ENCODE results near the gene PLEKHG4. TPM values are rescaled to one million over a fixed set of nuclear protein-coding genes. Genes with fewer than 3 reads are reported as not detected.
A peak's percentile ranks its signal among the peaks of the same experiment; 100 is the strongest.

PLEKHG4 gene
- total and polyA plus RNA-seq, 7 donors = 1.4 to 7.9 (median 3.5) TPM

DNA sequence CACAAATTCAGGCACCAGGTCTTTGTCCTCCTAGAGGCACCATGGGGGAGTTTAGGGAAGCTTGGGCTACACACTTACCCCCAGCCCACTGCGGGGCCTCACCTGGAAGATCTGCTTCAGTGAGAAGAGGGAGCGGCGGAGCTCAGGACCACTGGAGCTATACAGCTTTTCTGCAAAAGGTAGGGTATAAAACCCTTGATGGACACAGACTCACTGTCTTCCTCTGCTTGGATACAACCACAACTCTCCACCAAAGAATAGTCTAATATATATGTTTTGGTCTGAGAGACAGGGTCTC lies 41.1 kb upstream of the PLEKHG4 start:
- no peak for TF ChIP-seq EP300 (IDR thresholded peaks at IDR 0.05)
- no peak for TF ChIP-seq POLR2A (IDR thresholded peaks at IDR 0.05)
- TF ChIP-seq POLR2AphosphoS5 (IDR thresholded peaks at IDR 0.05) = no peak
- TF ChIP-seq, protein P1, sequence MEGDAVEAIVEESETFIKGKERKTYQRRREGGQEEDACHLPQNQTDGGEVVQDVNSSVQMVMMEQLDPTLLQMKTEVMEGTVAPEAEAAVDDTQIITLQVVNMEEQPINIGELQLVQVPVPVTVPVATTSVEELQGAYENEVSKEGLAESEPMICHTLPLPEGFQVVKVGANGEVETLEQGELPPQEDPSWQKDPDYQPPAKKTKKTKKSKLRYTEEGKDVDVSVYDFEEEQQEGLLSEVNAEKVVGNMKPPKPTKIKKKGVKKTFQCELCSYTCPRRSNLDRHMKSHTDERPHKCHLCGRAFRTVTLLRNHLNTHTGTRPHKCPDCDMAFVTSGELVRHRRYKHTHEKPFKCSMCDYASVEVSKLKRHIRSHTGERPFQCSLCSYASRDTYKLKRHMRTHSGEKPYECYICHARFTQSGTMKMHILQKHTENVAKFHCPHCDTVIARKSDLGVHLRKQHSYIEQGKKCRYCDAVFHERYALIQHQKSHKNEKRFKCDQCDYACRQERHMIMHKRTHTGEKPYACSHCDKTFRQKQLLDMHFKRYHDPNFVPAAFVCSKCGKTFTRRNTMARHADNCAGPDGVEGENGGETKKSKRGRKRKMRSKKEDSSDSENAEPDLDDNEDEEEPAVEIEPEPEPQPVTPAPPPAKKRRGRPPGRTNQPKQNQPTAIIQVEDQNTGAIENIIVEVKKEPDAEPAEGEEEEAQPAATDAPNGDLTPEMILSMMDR (IDR thresholded peaks at IDR 0.05) = no peak
- Histone ChIP-seq H3K27me3 (no peaks in the 10 kb centered on the region), H3K27ac (no peak overlapping the region), H3K4me3 (no peak overlapping the region), H3K9me3 (no peaks in the 10 kb centered on the region), H3K4me1 (peaks cover 0 to 25% (median 19%) of the 10 kb centered on the region in 4 donors), H3K36me3 (peaks cover 3 to 59% (median 18%) of the 10 kb centered on the region in 4 donors)
- intact Hi-C loops (cut with DNase I) = no loop called here
- WGBS, 2 donors = 97% methylated on average over 3 of the region's 3 CpGs
- DNase-seq = no peak

DNA sequence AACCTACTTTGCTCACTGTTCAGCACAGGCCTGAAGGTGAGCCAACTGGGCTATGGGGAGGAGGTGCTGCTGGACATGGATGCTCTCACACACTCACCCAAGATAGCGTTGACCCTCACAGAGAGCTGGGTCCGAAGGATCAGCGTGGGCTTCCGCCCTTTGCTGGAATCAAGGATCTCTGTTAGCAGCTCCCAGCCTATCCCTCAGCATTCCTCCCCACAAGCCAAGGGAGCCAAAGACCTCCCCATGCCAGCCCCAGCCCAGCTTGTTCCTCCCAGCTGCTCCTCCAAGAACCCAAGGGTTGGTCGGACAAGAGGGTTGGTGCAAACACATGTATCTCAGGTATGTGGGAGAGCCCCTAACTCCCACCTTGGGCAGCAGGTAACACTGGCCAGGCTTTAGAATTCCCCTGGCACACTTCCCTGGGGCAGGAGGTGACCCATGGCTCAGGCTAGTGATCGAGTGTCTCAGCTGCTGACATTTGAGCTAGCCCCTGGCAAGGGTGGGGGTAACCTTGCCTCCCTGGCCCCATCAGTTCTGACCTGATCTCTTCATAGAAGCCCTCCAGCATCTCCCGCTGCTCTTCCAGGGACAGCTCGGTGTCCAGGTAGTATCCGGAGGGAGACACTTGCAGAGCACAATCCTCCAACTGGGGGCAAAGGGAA lies 40.4 kb upstream of the PLEKHG4 start:
- H3K4me3 ChIP-seq = no peak overlapping the region
- DNase-seq = no peak
- H3K27ac ChIP-seq = no peak overlapping the region
- intact Hi-C loops (cut with DNase I) = no loop called here
- H3K27me3 ChIP-seq = no peaks in the 10 kb centered on the region
- peaks cover 3 to 52% (median 18%) of the 10 kb centered on the region in 4 donors for H3K36me3 ChIP-seq
- TF ChIP-seq POLR2A (IDR thresholded peaks at IDR 0.05) (no peak), EP300 (IDR thresholded peaks at IDR 0.05) (no peak), POLR2AphosphoS5 (IDR thresholded peaks at IDR 0.05) (no peak)
- TF ChIP-seq, protein P1 (IDR thresholded peaks at IDR 0.05) = no peak
- no peaks in the 10 kb centered on the region for H3K9me3 ChIP-seq
- peaks cover 0 to 31% (median 22%) of the 10 kb centered on the region in 4 donors for H3K4me1 ChIP-seq
- 94 to 96% methylated on average over 9 of the region's 9 CpGs for WGBS, 2 donors

DNA sequence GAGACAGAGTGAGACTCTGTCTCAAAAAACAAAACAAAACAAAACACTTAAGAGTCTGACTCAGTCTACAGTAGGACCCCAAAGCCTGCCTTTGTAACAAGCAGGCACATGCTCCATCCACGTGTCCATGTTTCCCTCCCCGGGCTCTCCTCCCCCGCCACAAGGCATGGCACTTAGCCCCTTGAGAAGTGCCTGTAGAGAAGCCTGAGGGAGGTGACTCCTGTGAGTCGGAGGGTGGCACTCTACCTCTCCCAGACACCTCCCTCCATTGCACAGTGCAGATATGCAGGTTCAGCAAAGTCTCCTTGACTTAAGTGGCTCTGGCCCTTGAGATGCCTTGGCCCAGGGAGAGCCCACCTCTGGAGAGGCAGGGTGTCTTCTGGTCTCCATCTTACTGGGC lies 38.8 kb upstream of the PLEKHG4 start:
- Histone ChIP-seq H3K9me3 (no peaks in the 10 kb centered on the region), H3K27me3 (no peaks in the 10 kb centered on the region), H3K27ac (peak overlapping the region; percentile 42 to 65 (median 52)), H3K4me1 (peaks cover 0 to 45% (median 31%) of the 10 kb centered on the region in 4 donors), H3K36me3 (peaks cover 3 to 41% (median 18%) of the 10 kb centered on the region in 4 donors), H3K4me3 (no peak overlapping the region)
- TF ChIP-seq POLR2AphosphoS5 (IDR thresholded peaks at IDR 0.05) (no peak), EP300 (IDR thresholded peaks at IDR 0.05) (no peak), POLR2A (IDR thresholded peaks at IDR 0.05) (no peak)
- TF ChIP-seq, protein P1 (IDR thresholded peaks at IDR 0.05) = no peak
- intact Hi-C loops (cut with DNase I) = no loop called here
- 68 to 82% methylated on average over 4 of the region's 4 CpGs for WGBS, 2 donors
- no peak for DNase-seq

DNA sequence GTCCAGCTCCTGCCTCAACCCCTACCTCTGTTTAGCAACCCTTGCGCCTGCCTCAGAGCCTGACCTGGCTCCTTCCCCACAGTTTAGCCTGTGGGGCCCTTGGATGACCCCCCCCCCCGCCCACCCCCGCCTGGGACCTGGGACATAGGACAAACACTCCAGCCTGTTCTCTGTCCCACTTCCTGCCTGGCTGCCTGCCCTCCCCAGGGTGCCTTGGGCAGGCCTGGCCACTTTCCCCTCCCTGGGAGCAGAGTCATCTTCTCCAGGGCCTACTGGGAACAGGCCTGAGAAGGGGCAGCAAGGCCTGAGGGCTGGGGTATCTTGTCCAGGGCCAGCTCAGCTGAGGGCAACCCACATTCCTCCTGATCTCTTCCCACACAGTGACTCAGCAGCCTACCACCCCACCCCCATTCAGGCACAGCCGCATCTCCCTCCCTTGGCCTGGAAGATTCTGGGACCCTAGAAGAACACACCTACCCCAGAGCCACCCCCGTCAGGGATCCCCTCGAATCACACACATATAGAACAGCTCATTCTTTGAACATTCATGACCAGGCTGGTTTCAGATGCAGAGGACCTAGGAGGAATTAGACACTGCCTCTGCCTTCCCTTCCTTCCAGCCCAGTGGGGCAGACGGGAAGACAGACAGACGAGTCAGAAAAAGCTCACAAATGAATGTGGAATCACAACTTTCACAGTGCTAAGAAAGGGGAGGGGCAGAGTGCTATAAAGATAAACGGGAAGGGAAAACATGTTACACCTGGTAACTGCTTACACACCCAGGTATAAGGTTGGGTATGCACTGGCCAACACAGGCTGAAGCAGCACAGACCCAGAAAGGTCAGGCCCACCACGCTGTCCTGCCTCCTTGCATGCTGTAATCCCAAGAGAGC lies 38.1 kb upstream of the PLEKHG4 start:
- H3K36me3 ChIP-seq = peaks cover 3 to 33% (median 15%) of the 10 kb centered on the region in 4 donors
- TF ChIP-seq, protein P1 (IDR thresholded peaks at IDR 0.05) = no peak
- TF ChIP-seq EP300 (IDR thresholded peaks at IDR 0.05) (no peak), POLR2A (IDR thresholded peaks at IDR 0.05) (peak in 1 of 2 donors; percentile 25), POLR2AphosphoS5 (IDR thresholded peaks at IDR 0.05) (peak in 1 of 4 donors; percentile 10)
- DNase-seq = no peak
- H3K4me1 ChIP-seq = peaks cover 0 to 51% (median 36%) of the 10 kb centered on the region in 4 donors
- no peak overlapping the region for H3K4me3 ChIP-seq
- no peaks in the 10 kb centered on the region for H3K27me3 ChIP-seq
- H3K27ac ChIP-seq = peak overlapping the region; percentile 42 to 65 (median 52)
- H3K9me3 ChIP-seq = no peaks in the 10 kb centered on the region
- WGBS, 2 donors = 8 to 61% methylated on average over 10 of the region's 10 CpGs
- intact Hi-C loops (cut with DNase I) = no loop called here

All from sigmoid colon (tissue), 7 donors.